Gastroesophageal sphincter (tissue), 4 donors: ENCODE data around the gene MTMR12. TPM values are rescaled to one million over a fixed set of nuclear protein-coding genes. Genes with fewer than 3 reads are reported as not detected.
"Not testable (repeated sequence)": the region's sequence is repeated elsewhere in the genome, so short reads cannot be mapped to it uniquely, and the experiment has no call there.

Experiments used
- ATAC-seq: fragments of 150-250 bp; one replicate; pipeline ENCODE4 v1.9.1; 2016; ENCODE audit warnings: mild to moderate bottlenecking, moderate library complexity
- H3K27ac ChIP-seq, 4 donors: fragments of 200-600 bp; sonication (generic) in 3 of 4; 1 replicate in 3 of 4; 2 replicates in 1 of 4; pipeline ENCODE4 v1.5.1; 2016 to 2019
- H3K27me3 ChIP-seq: fragments of 200-600 bp; sonication (generic); one replicate; pipeline ENCODE4 v1.5.1; 2019
- H3K36me3 ChIP-seq, 2 donors: fragments of 200-600 bp; sonication (generic); one replicate each; pipeline ENCODE4 v1.5.1; 2019; ENCODE audit warnings: control low read depth in 1 of 2
- H3K4me1 ChIP-seq, 3 donors: fragments of 200-600 bp; sonication (generic); 1 replicate in 2 of 3; 2 replicates in 1 of 3; pipeline ENCODE4 v1.5.1; 2016 to 2019; ENCODE audit warnings: control low read depth in 2 of 3
- H3K4me3 ChIP-seq, 2 donors: fragments of 200-600 bp; sonication (generic); one replicate each; pipeline ENCODE4 v1.5.1; 2019; ENCODE audit warnings: mild to moderate bottlenecking in 1 of 2, moderate library complexity in 1 of 2
- H3K9me3 ChIP-seq, 3 donors: fragments of 200-600 bp; sonication (generic); one replicate each; pipeline ENCODE4 v1.5.1; 2017 to 2019; ENCODE audit warnings: control low read depth in 2 of 3
- CTCF ChIP-seq, 4 experiments: fragments of 200-600 bp in 2 of 4; fragments of 450-650 bp in 2 of 4; sonication (generic) in 1 of 4; IDR thresholded peaks; one replicate each; pipeline ENCODE4 v1.5.1; 2017 to 2019; ENCODE audit warnings: antibody characterized with exemption in 4 of 4, mild to moderate bottlenecking in 2 of 4, moderate library complexity in 2 of 4
- EP300 ChIP-seq: sonication (generic); formaldehyde crosslinking; IDR thresholded peaks from one replicate; pipeline ENCODE4 v1.6.1; 2017; ENCODE audit warnings: antibody characterized with exemption, mild to moderate bottlenecking
- POLR2A ChIP-seq, 2 donors: fragments of 450-650 bp; IDR thresholded peaks; one replicate each; pipeline ENCODE4 v1.6.1; 2017; ENCODE audit warnings: antibody characterized with exemption in 2 of 2, mild to moderate bottlenecking in 2 of 2, moderate library complexity in 1 of 2
- POLR2AphosphoS5 ChIP-seq: sonication (generic); formaldehyde crosslinking; IDR thresholded peaks from one replicate; pipeline ENCODE4 v1.6.1; 2017; ENCODE audit warnings: antibody characterized with exemption
- WGBS, 2 donors: methylation state at CpG; one replicate each; pipeline ENCODE4 v1.1.5; 2018; ENCODE audit warnings: low coverage in 1 of 2; 5-methylcytosine and 5-hydroxymethylcytosine counted together
- total RNA-seq, 4 donors: library from RNA; depleted of rRNA; stranded (reverse); fragments of >200 nt; gene quantifications; one replicate each; pipeline ENCODE4 v1.1.0, GENCODE V29; 2016

Gene MTMR12
- total RNA-seq, 4 donors from 2014 or later = 44.2 to 98.9 (median 68.5) TPM

- TF ChIP-seq EP300 (no peak), CTCF (IDR thresholded peaks at IDR 0.05) (no peak), POLR2AphosphoS5 (no peak), POLR2A (IDR thresholded peaks at IDR 0.05) (no peak)
- Histone ChIP-seq H3K4me3 (no peak overlapping the region), H3K27ac (no peak overlapping the region), H3K4me1 (peaks cover 0 to 11% (median 0%) of the 10 kb centered on the region in 3 donors), H3K27me3 (no peaks in the 10 kb centered on the region), H3K36me3 (no peaks in the 10 kb centered on the region), H3K9me3 (peaks cover 0 to 4% (median 0%) of the 10 kb centered on the region in 3 donors)
- ATAC-seq = no peak
- 63 to 75% methylated on average over 2 of the region's 3 CpGs for WGBS, 2 donors
Observed at GRCh38 chr5:32326216-32326772, 13.6 kb upstream of the MTMR12 start.

- Histone ChIP-seq H3K36me3 (no peaks in the 10 kb centered on the region), H3K4me3 (no peak overlapping the region), H3K27ac (no peak overlapping the region), H3K9me3 (peaks cover 0 to 4% (median 0%) of the 10 kb centered on the region in 3 donors), H3K4me1 (peaks cover 0 to 6% (median 0%) of the 10 kb centered on the region in 3 donors), H3K27me3 (no peaks in the 10 kb centered on the region)
- 80% methylated on average over 2 of the region's 4 CpGs; no CpG with 5 or more reads in 1 of the 2 donors for WGBS, 2 donors
- ATAC-seq = no peak
- no peak for TF ChIP-seq POLR2A (IDR thresholded peaks at IDR 0.05)
- no peak for TF ChIP-seq CTCF (IDR thresholded peaks at IDR 0.05)
- no peak for TF ChIP-seq EP300
- TF ChIP-seq POLR2AphosphoS5 = no peak
Observed at GRCh38 chr5:32325616-32326015, 12.9 kb upstream of the MTMR12 start.

- WGBS, 2 donors = 33 to 36% methylated on average over 3 of the region's 3 CpGs
- Histone ChIP-seq H3K9me3 (peaks cover 0 to 4% (median 0%) of the 10 kb centered on the region in 3 donors), H3K36me3 (no peaks in the 10 kb centered on the region), H3K27me3 (no peaks in the 10 kb centered on the region), H3K27ac (no peak overlapping the region), H3K4me3 (no peak overlapping the region), H3K4me1 (peaks cover 0 to 6% (median 0%) of the 10 kb centered on the region in 3 donors)
- ATAC-seq = no peak
- no peak for TF ChIP-seq POLR2AphosphoS5
- TF ChIP-seq EP300 = no peak
- no peak for TF ChIP-seq POLR2A (IDR thresholded peaks at IDR 0.05)
- no peak for TF ChIP-seq CTCF (IDR thresholded peaks at IDR 0.05)
Observed at GRCh38 chr5:32325062-32325461, 12.3 kb upstream of the MTMR12 start.

GRCh38 chr5:32323741-32324140 lies 11.0 kb upstream of the MTMR12 start:
- ATAC-seq = no peak
- 77% methylated on average over 5 of the region's 8 CpGs; no CpG with 5 or more reads in 1 of the 2 donors for WGBS, 2 donors
- Histone ChIP-seq H3K27me3 (no peaks in the 10 kb centered on the region), H3K4me3 (no peak overlapping the region), H3K4me1 (no peaks in the 10 kb centered on the region), H3K9me3 (peaks cover 0 to 4% (median 0%) of the 10 kb centered on the region in 3 donors), H3K36me3 (no peaks in the 10 kb centered on the region), H3K27ac (no peak overlapping the region)
- TF ChIP-seq POLR2AphosphoS5 = no peak
- no peak for TF ChIP-seq EP300
- no peak for TF ChIP-seq POLR2A (IDR thresholded peaks at IDR 0.05)
- no peak for TF ChIP-seq CTCF (IDR thresholded peaks at IDR 0.05)

GRCh38 chr5:32322882-32323281 lies 10.1 kb upstream of the MTMR12 start:
- no peak for TF ChIP-seq CTCF (IDR thresholded peaks at IDR 0.05)
- no peak for TF ChIP-seq EP300
- TF ChIP-seq POLR2A (IDR thresholded peaks at IDR 0.05) = no peak
- no peak for TF ChIP-seq POLR2AphosphoS5
- 100% methylated on average over 2 to 3 of the region's 12 CpGs for WGBS, 2 donors
- ATAC-seq = no peak
- no peaks in the 10 kb centered on the region for H3K36me3 ChIP-seq
- H3K4me1 ChIP-seq = no peaks in the 10 kb centered on the region
- no peak overlapping the region for H3K4me3 ChIP-seq
- no peaks in the 10 kb centered on the region for H3K27me3 ChIP-seq
- H3K27ac ChIP-seq = no peak overlapping the region
- H3K9me3 ChIP-seq = peaks cover 0 to 4% (median 0%) of the 10 kb centered on the region in 3 donors

GRCh38 chr5:32321787-32322186 lies 9.0 kb upstream of the MTMR12 start:
- H3K9me3 ChIP-seq, H3K4me1 ChIP-seq, ATAC-seq, H3K27me3 ChIP-seq, H3K36me3 ChIP-seq, H3K4me3 ChIP-seq, H3K27ac ChIP-seq: not testable (repeated sequence)
- WGBS, 2 donors = 85 to 90% methylated on average over 2 of the region's 2 CpGs
